HG03457 (cell line): ENCODE data around the gene PFKM.

Source experiments
- ATAC-seq: cut with Tn5 transposase; IDR thresholded peaks from one replicate; pipeline ENCODE4 v1.9.1; 2021; ENCODE audit warnings: moderate number of reproducible peaks; ENCODE audit not compliant: unreplicated experiment

The PFKM gene

DNA sequence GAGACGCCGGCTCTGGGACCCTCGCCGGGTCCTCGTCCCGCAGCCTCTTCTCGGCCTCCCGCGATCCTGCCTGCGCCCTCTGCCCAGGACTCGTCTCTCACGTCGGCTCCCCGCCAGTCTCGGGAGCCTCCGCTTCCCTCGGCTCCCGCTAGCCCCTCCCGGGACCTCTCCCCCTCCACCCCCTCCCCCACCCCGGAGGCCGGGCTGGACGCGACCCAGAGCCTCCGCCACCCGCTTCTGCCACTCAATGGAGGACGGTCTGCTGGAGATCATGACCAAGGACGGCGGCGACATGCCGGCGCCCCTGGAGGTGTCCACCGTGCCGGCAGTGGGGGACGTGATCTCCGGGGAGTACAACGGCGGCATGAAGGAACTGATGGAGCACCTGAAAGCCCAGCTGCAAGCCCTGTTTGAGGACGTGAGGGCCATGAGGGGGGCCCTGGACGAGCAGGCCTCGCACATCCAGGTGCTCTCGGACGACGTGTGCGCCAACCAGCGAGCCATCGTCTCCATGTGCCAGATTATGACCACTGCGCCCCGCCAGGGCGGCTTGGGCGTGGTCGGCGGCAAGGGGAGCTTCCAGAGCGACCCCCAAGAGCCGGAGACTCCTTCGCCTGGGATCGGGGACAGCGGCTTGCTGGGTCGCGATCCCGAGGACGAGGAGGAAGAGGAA is 64.8 kb downstream of the PFKM start:
- ATAC-seq = no peak

DNA sequence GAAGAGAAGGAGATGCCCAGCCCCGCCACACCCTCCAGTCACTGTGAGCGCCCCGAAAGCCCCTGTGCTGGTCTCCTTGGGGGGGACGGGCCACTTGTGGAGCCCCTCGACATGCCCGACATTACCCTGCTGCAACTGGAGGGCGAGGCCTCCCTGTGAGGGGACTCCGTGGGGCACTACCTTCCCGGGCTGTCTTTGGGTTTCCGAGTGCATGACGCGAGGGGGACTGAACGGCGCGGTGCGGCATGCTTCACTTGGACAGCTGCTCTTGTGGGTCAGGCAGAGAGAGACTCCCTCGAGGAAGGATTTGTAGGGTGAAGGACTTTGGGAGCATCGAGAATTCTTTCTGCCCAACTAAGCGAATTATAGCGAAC is 65.4 kb downstream of the PFKM start:
- no peak for ATAC-seq

DNA sequence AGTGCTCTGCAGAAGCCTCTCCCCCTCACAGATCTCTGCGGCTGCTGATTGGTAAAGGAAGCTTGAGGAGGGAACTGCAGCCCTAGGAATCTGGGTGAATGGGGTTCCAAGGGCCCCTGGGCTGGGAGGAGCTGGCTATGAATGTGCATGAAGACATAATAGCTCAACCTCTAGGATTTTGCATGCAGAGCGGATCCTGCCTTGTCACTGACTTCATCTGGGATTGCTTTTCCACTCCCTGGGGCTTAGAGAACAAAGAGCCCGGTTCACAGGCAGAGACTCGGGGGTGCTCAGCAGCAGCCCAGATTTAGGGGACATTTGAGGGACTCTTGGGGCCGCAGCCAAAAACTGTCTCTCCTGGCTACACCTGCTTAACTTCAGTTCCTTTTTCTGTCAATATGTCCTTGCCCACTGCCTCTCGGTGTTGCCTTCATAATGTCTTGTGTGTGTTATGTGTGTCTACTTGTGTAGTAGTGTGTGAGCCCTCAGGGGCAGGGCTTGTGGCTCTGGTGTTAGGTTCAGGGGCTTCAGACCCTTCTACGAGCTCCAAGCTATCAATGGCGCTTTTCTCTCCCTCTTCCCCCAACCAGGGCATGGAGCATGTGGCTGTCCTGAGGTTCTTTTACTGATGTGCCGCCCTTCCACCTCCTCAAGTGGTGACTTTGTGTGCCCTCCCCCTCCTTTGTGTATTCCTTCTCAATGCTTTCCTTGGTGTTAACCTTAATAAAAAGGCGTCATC is 66.2 kb downstream of the PFKM start:
- ATAC-seq = no peak

DNA sequence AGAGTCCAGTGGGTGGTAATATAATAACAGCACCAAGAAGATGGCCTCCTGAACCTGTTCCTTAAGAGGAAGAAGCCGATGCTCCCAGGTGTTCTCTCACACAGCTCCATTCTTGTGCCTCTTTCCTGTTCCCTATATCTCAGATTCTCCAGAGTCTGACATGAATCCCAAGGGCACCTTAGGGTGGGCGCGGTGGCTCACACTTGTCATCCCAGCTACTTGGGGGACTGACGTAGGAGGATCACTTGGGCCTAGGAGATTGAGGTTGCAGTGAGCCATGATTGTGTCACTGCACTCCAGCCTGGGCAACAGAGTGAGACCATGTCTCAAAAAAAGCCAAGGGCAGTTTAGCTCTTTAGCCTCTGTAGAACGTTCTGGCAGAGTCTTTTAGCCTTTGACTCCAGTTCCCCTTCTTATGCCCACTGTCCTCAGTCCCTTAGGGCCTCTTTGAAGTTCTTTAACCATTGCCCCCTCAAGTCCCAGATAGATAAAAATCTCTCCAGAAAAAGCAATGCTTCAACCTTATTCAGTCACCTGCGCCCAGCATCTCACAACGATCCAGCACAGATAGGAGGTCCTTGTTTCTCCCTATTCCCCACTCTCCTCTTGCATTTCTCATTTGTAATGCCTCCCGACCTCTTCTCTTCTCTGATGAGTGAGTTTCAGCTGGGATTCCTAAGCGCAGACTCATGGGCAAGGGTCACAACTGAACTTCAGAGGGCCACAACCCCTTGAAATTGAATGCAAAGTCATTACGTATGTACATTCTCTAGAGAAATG is 68.9 kb downstream of the PFKM start:
- ATAC-seq = no peak

DNA sequence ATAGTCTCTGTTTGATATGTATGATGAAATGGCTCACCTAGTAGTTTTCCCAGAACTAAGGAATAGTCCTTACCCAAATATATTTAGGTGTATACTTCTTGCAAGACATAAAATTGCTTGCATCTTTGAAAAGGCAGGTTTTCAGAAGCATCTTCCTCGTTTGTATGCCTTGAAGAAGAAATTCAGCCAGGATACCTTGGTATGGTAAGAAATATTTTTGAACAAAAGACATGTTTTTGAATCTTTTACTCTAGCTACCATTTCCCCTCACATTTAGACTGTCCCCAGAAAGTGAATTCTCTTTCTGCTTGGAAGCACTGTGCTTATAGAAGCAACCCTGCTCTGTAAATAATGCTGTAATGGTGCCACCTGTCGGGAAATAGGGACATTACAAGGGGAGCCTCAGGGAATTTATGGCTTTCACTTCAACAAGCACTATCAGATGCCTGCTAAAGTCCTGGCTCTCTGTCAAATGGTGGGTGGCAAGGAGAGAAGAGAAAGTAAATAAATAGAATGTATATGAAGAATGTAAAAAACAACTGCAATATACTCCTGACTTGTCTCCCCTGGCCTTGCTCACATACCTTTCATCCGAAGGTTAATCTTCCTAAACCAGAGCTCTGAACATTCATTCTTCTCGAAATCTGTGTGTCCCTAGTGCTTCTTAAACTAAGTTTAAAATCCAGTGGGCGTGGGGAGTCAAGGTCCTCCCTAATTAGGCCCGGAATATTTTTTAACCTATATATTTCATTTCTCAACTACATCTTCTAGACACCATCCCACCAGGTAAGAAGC is 70.4 kb downstream of the PFKM start:
- no peak for ATAC-seq

DNA sequence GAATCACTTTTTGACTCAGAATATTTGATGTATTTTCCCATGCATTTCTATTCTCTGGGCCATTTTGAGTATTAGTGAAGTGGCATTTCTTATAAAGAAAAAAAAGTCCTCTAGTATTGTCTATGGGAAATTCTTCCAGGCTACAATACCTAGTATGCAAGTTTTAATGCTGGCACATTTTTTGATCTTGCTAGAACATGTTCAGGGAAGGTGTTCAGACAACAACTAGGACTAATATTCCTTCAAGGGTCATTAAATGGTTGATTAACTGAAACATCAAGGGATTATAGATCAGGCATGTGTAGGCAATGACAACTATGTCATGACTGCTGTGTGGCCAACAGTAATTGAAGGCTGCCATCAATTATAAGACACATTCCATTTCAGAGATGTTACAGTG is 71.9 kb downstream of the PFKM start:
- ATAC-seq = no peak

DNA sequence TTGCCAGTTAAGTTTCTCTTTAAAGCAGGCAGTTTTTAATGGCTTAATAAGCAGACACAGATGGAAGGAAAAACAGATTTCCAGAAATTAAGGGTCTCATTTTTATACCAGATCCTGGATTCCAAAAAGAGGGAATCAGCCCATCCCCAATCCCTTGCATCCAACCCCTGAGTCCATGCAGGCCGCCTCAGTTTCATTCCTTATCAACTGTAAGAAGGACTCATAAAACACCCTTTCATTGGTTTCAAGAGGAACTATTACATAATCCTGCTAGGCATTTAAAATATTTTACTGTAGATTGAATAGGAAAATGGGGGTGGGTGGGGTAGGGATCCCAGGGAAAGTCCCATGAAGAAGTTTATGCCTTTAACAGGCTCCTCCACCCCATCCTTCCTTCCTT is 73.7 kb downstream of the PFKM start:
- ATAC-seq = no peak

DNA sequence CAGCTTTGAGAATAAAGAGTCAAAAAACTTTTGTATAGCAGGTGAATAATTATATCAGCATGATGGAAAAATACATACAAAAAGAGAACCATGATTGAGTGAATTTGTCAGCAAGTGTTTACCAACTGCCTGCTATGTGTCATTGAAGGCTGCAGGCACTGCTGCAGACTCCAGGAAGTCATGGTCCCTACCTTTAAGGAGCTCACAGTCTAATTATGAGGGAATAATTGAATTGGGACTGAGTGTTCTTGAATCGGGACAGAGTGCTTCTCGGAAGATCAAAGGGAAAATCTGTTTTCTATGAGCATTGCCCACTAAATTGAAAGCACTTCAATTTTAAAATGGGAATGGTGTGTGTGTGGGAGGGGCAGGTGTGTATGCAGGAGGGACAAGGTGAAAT is 74.5 kb downstream of the PFKM start:
- no peak for ATAC-seq

DNA sequence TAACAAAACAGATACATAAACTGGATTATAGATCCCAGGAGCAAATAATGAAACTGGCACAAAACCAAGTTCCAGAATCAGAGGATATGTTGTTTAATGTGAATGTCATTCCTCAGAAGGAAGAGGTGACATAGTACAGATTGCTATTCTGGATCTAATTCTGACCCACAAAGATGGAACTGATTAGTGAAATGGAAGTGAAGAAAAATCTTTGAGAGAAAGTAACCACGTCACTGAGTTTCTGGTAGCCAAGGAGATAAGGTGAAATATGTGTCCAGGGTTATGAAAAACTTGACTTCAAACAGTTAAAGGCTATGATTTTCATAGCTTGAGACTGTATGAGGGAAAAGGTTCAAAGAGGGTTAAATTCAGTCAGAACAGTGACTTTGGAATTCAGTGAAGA is 75.6 kb downstream of the PFKM start:
- ATAC-seq = no peak
